Measurements from ENCODE around the gene YAF2. TPM values are rescaled to one million over a fixed set of nuclear protein-coding genes. Genes with fewer than 3 reads are reported as not detected.

The YAF2 gene
- total and polyA plus RNA-seq, 11 donors: 31.5 to 125 (median 77.8) TPM

DNA sequence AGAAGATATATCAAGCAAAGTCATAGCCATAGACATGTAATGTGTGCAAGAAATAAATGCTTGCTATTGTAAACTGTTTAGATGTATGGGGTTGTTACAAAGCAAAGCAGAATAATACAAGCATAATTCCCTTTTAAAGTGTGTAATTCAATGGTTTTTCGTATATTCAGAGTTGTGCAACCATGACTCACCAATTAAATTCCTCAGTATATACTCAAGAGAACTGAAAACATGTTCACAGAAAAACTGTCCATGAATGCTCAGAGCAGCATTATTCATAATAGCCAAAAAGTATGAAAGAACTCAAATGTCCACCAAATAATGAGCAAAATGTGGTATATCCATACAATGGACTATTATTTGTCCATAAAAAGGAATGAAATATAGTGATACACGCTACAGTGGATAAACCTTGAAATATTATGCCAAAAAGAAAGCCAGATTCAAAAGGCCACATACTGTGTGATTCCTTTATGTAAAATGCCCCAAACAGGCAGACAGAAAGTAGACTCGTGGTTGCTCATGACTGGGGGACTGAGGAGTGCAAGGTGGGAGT is 102.7 kb downstream of the YAF2 start:
- TF ChIP-seq POLR2A (IDR thresholded peaks at IDR 0.05): no peak
- TF ChIP-seq, protein P1, sequence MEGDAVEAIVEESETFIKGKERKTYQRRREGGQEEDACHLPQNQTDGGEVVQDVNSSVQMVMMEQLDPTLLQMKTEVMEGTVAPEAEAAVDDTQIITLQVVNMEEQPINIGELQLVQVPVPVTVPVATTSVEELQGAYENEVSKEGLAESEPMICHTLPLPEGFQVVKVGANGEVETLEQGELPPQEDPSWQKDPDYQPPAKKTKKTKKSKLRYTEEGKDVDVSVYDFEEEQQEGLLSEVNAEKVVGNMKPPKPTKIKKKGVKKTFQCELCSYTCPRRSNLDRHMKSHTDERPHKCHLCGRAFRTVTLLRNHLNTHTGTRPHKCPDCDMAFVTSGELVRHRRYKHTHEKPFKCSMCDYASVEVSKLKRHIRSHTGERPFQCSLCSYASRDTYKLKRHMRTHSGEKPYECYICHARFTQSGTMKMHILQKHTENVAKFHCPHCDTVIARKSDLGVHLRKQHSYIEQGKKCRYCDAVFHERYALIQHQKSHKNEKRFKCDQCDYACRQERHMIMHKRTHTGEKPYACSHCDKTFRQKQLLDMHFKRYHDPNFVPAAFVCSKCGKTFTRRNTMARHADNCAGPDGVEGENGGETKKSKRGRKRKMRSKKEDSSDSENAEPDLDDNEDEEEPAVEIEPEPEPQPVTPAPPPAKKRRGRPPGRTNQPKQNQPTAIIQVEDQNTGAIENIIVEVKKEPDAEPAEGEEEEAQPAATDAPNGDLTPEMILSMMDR (IDR thresholded peaks at IDR 0.05): no peak
- WGBS, 4 donors: 91 to 94% (median 92%) methylated on average over 3 of the region's 3 CpGs
- no peaks in the 10 kb centered on the region for H3K27me3 ChIP-seq
- no peaks in the 10 kb centered on the region for H3K36me3 ChIP-seq
- H3K4me3 ChIP-seq: no peak overlapping the region
- peaks cover 0 to 25% (median 8%) of the 10 kb centered on the region in 12 donors for H3K4me1 ChIP-seq
- H3K9me3 ChIP-seq: no peaks in the 10 kb centered on the region
- H3K27ac ChIP-seq: no peak overlapping the region
- no peak for ATAC-seq
- intact Hi-C loops (cut with DNase I): loop anchor here in 2 of 10 donors (10.0 kb wide), 2 partner anchors 449 to 1199 kb away; partner anchors contain the start of gene PRICKLE1 (in 1 of the 2)
- DNase-seq: no peak

DNA sequence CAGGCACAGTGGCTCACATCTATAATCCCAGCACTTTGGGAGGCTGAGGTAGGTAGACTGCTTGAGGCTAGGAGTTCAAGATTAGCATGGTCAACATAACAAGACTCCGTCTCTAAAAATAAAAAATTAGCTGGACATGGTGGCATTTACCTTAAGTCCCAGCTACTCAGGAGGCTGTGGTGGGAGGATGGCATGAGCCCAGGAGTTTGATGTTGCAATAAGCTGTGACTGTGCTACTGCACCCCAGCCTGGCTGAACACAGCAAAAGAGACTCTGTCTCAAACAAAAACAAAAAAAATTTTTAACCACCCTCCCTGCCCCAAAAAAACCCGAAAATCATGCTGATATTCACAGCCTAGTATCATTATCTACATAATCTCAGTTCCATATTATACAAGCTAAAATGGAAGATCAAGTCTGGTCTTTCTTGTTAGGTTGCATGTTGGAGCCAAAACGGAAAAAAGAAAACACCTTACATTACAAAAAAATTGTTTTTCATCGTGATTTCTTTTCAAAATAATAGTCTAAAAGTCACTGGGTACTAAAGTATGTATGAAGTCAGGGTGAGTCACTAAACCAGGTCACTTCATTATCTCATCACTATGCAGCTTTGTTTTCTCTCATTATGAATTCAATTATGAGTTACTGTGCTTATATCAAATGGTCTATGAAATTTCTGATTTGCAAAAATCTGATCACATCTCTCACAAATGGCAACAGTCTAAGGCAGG is 107.2 kb downstream of the YAF2 start:
- DNase-seq: peak in 2 of 5 donors; percentile 36 to 57

GRCh38 chr12:42129595-42130204 is 108.3 kb downstream of the YAF2 start:
- no peaks in the 10 kb centered on the region for H3K27me3 ChIP-seq
- no peak overlapping the region for H3K27ac ChIP-seq
- no peaks in the 10 kb centered on the region for H3K9me3 ChIP-seq
- DNase-seq (peak in 1 of 5 donors; percentile 17), ATAC-seq (peak; percentile 54 to 84 (median 74))
- H3K4me3 ChIP-seq: no peak overlapping the region
- H3K36me3 ChIP-seq: no peaks in the 10 kb centered on the region
- TF ChIP-seq, protein P1 (IDR thresholded peaks at IDR 0.05): peak; percentile 66 to 91 (median 86)
- TF ChIP-seq POLR2A (IDR thresholded peaks at IDR 0.05): no peak
- intact Hi-C loops (cut with DNase I): loop anchor here (1.0 to 10.0 kb wide), 15 partner anchors 197 to 1215 kb away; partner anchors contain the start of genes PPHLN1 (in 1 of the 10), PRICKLE1 (in 1 of the 10) and ZCRB1 (in 1 of the 10)
- 13 to 26% (median 19%) methylated on average over 4 of the region's 4 CpGs for WGBS, 4 donors
- H3K4me1 ChIP-seq: peaks cover 0 to 34% (median 13%) of the 10 kb centered on the region in 12 donors

More for the DNA sequence above, 107.2 kb downstream of the YAF2 start:
- TF ChIP-seq POLR2A (IDR thresholded peaks at IDR 0.05): no peak
- TF ChIP-seq, protein P1 (IDR thresholded peaks at IDR 0.05): no peak
- Histone ChIP-seq H3K36me3 (no peaks in the 10 kb centered on the region), H3K27ac (no peak overlapping the region), H3K9me3 (no peaks in the 10 kb centered on the region), H3K4me1 (peaks cover 0 to 33% (median 12%) of the 10 kb centered on the region in 12 donors), H3K27me3 (no peaks in the 10 kb centered on the region), H3K4me3 (no peak overlapping the region)
- ATAC-seq: peak in 3 of 4 donors; percentile 55 to 83 (median 81)
- 50 to 67% (median 61%) methylated on average over 4 of the region's 4 CpGs for WGBS, 4 donors
- intact Hi-C loops (cut with DNase I): loop anchor here in 8 of 10 donors (2.0 to 10.0 kb wide), 8 partner anchors 196 to 1204 kb away; partner anchors contain the start of genes PPHLN1 (in 1 of the 8), PRICKLE1 (in 1 of the 8) and ZCRB1 (in 1 of the 8)
